GM12891 (cell line): ENCODE data around the gene TBX1.

Source experiments
- POLR2A ChIP-seq: IDR thresholded peaks from 2 replicates; pipeline ENCODE4 v1.6.1; 2011; ENCODE audit warnings: low read depth, low read length, control low read depth
- POLR2AphosphoS5 ChIP-seq: IDR thresholded peaks from 2 replicates; pipeline ENCODE4 v1.6.1; 2011; ENCODE audit warnings: low read depth, low read length, control low read depth
- POU2F2 ChIP-seq: IDR thresholded peaks from 2 replicates; pipeline ENCODE4 v1.6.1; 2011; ENCODE audit warnings: low read depth, mild to moderate bottlenecking, control low read depth, low read length, moderate library complexity
- TAF1 ChIP-seq: IDR thresholded peaks from 2 replicates; pipeline ENCODE4 v1.6.1; 2011; ENCODE audit warnings: low read depth, low read length, control low read depth

DNA sequence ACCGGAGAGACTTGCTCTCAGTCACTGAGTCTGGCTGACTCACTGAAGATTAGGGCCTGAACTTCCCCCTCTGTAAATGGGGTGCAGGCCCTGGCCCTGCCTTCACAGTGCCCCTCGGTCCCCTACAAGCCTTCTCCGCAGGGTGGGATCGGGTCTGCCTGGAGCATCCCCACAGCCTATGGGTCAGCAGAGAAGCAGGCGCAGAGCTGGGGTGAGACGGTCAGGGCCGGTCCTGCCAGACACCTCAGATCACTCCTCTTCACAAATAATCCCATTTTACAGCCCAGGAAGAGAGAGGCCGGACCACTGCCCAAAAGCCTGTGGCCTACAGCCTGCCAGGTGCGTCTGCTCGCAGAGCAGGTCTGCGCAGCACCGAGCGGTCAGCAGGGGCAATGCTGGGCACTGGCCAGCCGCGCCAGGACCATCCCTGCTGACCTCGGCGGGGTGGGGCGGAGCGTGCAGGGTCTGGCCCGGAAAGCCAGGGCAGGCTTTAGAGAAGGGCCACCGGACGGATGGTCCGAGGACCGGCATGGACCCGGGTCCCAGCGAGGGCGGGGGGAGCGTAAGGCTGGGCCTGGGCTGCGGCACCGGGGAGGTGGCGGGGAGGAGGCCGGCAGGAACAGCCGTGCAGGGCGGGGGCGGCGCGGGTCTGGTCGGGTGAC is 46.8 kb upstream of the TBX1 start:
- TF ChIP-seq POLR2A (no peak), POLR2AphosphoS5 (no peak), TAF1 (no peak), POU2F2 (no peak)
